H1 (cell line): ENCODE data around the gene DEFB112.

Experiments used
- POLR2A ChIP-seq, 2 experiments: IDR thresholded peaks; 1 replicate in 1 of 2; 2 replicates in 1 of 2; pipeline ENCODE4 v1.6.1; 2011; ENCODE audit warnings: low read depth in 2 of 2, low read length in 2 of 2, mild to moderate bottlenecking in 2 of 2; ENCODE audit errors: control extremely low read depth in 1 of 2
- RFX5 ChIP-seq: IDR thresholded peaks from 2 replicates; pipeline ENCODE4 v1.6.1; 2011; ENCODE audit warnings: low read depth, low read length, improper control_type of control experiment, borderline replicate concordance
- SIN3A ChIP-seq, 2 experiments: IDR thresholded peaks in 1 of 2; conservative IDR thresholded peaks in 1 of 2; 2 replicates each; pipeline ENCODE4 v1.6.1; 2011 to 2012; ENCODE audit warnings: low read length in 2 of 2, improper control_type of control experiment in 1 of 2, low read depth in 1 of 2, mild to moderate bottlenecking in 1 of 2
- SIX5 ChIP-seq: IDR thresholded peaks from 2 replicates; pipeline ENCODE4 v1.6.1; 2011; ENCODE audit warnings: mild to moderate bottlenecking, low read depth, low read length
- YY1 ChIP-seq: IDR thresholded peaks from 2 replicates; pipeline ENCODE4 v1.6.1; 2011; ENCODE audit warnings: low read depth, mild to moderate bottlenecking, low read length
- TF ChIP-seq, protein P1 (sequence below): IDR thresholded peaks from 2 replicates; pipeline ENCODE4 v1.6.1; 2012; ENCODE audit warnings: inconsistent platforms
- TF ChIP-seq, protein P2 (sequence below), 3 experiments: IDR thresholded peaks; 1 replicate in 2 of 3; 2 replicates in 1 of 3; pipeline versions ENCODE4 v1.5.1 to v1.6.1; 2011; ENCODE audit warnings: low read length in 3 of 3, mild to moderate bottlenecking in 3 of 3, inconsistent platforms in 2 of 3, low read depth in 1 of 3, moderate library complexity in 1 of 3; ENCODE audit not compliant: insufficient read depth in 1 of 3; ENCODE audit errors: control extremely low read depth in 1 of 3

- TF ChIP-seq YY1 (no peak), SIN3A (conservative IDR thresholded peaks at IDR 0.05 in 1 of 2, IDR thresholded peaks at IDR 0.05 in 1 of 2; ENCODE audit: low read depth in 1 of 2, low read length in 2 of 2) (no peak), POLR2A (IDR thresholded peaks at IDR 0.05; ENCODE audit: control extremely low read depth in 1 of 2, low read depth in 2 of 2, low read length in 2 of 2) (no peak), RFX5 (no peak), SIX5 (no peak)
- TF ChIP-seq, protein P1, sequence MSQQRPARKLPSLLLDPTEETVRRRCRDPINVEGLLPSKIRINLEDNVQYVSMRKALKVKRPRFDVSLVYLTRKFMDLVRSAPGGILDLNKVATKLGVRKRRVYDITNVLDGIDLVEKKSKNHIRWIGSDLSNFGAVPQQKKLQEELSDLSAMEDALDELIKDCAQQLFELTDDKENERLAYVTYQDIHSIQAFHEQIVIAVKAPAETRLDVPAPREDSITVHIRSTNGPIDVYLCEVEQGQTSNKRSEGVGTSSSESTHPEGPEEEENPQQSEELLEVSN = no peak
- TF ChIP-seq, protein P2, sequence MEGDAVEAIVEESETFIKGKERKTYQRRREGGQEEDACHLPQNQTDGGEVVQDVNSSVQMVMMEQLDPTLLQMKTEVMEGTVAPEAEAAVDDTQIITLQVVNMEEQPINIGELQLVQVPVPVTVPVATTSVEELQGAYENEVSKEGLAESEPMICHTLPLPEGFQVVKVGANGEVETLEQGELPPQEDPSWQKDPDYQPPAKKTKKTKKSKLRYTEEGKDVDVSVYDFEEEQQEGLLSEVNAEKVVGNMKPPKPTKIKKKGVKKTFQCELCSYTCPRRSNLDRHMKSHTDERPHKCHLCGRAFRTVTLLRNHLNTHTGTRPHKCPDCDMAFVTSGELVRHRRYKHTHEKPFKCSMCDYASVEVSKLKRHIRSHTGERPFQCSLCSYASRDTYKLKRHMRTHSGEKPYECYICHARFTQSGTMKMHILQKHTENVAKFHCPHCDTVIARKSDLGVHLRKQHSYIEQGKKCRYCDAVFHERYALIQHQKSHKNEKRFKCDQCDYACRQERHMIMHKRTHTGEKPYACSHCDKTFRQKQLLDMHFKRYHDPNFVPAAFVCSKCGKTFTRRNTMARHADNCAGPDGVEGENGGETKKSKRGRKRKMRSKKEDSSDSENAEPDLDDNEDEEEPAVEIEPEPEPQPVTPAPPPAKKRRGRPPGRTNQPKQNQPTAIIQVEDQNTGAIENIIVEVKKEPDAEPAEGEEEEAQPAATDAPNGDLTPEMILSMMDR (IDR thresholded peaks at IDR 0.05; ENCODE audit: control extremely low read depth in 1 of 3, insufficient read depth in 1 of 3, low read depth in 1 of 3, low read length in 3 of 3) = no peak
Observed at GRCh38 chr6:50030350-50030749, 19.4 kb downstream of the DEFB112 start.
